Nephron (organoid): Measurements from ENCODE around the gene UBE4A.

Experiments
- H3K27ac Mint-ChIP-seq, 3 experiments: 2 replicates each; pipeline ENCODE4 v1.8.0; 2020; ENCODE audit warnings: mixed read lengths in 3 of 3, mild to moderate bottlenecking in 2 of 3, moderate library complexity in 1 of 3
- H3K27me3 Mint-ChIP-seq: 2 replicates; pipeline ENCODE4 v1.8.0; 2021; ENCODE audit warnings: low read depth, mild to moderate bottlenecking, moderate library complexity, mixed read lengths
- H3K36me3 Mint-ChIP-seq: 2 replicates; pipeline ENCODE4 v1.8.0; 2020; ENCODE audit warnings: low read depth, mixed read lengths
- H3K4me1 Mint-ChIP-seq: 2 replicates; pipeline ENCODE4 v1.8.0; 2020; ENCODE audit warnings: mixed read lengths
- H3K4me3 Mint-ChIP-seq, 3 experiments: 2 replicates each; pipeline ENCODE4 v1.8.0; 2020; ENCODE audit warnings: mild to moderate bottlenecking in 3 of 3, mixed read lengths in 3 of 3, moderate library complexity in 2 of 3
- H3K9me3 Mint-ChIP-seq: 2 replicates; pipeline ENCODE4 v1.8.0; 2020; ENCODE audit warnings: mixed read lengths
- TF ChIP-seq, protein P1 (sequence below), 3 experiments: fragments of 200-600 bp; sonication (generic); IDR thresholded peaks; one replicate each; pipeline ENCODE4 v1.5.0; 2021; ENCODE audit warnings: antibody characterized with exemption in 3 of 3; ENCODE audit not compliant: unreplicated experiment in 3 of 3

UBE4A gene

DNA sequence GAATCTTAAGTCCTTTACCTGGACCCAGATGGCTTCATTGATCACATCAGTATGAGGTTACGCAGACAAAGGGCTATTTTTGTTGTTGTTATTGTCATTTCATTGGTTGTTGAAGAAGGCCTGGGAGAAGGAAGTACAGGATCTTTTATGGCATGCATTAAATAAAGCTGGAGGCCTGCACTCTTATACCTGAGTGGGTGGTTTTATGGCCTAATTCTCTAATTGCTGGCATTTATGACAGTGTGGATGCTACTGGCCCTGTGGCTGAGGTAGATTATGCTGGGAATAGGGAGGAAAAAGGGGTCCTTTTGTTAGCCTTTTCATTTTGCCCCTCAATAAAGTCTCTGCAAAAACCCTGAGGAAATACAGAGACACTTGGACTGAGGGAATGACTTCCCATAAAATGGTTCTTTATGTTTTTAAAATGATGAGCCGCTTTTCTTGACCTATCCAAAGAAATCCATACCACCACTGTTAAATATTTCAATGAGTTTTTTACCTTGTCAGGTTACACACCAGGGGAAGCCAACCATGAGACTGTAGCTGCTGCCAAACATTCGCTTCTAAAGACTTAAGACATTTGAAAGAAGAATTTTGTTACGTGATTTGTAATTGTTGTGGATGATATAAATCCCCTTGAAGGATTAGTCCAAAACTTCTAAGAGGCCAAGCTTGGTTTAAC is 83.6 kb downstream of the UBE4A start:
- Mint-ChIP-seq H3K27me3 (no peaks in the 10 kb centered on the region), H3K4me3 (no peak overlapping the region), H3K36me3 (peaks cover 39% of the 10 kb centered on the region), H3K27ac (no peak overlapping the region), H3K9me3 (no peaks in the 10 kb centered on the region), H3K4me1 (peaks cover 55% of the 10 kb centered on the region)
- TF ChIP-seq, protein P1, sequence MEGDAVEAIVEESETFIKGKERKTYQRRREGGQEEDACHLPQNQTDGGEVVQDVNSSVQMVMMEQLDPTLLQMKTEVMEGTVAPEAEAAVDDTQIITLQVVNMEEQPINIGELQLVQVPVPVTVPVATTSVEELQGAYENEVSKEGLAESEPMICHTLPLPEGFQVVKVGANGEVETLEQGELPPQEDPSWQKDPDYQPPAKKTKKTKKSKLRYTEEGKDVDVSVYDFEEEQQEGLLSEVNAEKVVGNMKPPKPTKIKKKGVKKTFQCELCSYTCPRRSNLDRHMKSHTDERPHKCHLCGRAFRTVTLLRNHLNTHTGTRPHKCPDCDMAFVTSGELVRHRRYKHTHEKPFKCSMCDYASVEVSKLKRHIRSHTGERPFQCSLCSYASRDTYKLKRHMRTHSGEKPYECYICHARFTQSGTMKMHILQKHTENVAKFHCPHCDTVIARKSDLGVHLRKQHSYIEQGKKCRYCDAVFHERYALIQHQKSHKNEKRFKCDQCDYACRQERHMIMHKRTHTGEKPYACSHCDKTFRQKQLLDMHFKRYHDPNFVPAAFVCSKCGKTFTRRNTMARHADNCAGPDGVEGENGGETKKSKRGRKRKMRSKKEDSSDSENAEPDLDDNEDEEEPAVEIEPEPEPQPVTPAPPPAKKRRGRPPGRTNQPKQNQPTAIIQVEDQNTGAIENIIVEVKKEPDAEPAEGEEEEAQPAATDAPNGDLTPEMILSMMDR (IDR thresholded peaks at IDR 0.05; ENCODE audit: unreplicated experiment in 3 of 3) = no peak

DNA sequence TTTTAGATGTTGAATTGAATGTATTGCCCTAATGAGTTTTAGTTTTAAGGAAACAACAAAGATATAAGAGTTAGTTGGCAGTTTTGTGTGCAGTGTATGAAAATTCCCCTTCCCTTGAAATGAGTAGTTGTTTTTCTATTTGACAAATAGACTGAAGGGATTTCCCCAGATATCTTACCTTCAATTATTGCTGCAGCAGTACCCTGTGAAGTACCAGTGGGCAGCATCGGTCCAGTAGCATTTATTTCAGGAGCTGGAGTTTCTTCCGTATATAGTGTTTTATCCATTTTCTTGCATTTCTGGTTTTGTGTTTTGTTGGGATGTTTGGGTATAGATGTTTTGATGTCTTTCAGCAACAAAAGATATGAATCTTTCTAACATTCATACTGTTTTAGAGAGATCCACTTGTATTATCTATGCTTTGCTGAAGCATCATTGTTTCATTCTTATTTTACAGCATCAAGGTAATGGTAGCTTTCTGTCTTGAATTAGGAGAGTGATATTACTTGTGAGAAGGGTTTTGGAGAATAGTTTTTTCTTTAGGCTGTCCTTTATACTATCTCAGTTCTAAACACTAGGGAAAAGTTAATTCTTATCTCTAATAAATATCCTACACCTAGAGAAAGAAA is 84.3 kb downstream of the UBE4A start:
- Mint-ChIP-seq H3K9me3 (no peaks in the 10 kb centered on the region), H3K27ac (no peak overlapping the region), H3K4me3 (no peak overlapping the region), H3K36me3 (peaks cover 39% of the 10 kb centered on the region), H3K4me1 (peaks cover 50% of the 10 kb centered on the region), H3K27me3 (no peaks in the 10 kb centered on the region)
- TF ChIP-seq, protein P1 (IDR thresholded peaks at IDR 0.05; ENCODE audit: unreplicated experiment in 3 of 3) = no peak

DNA sequence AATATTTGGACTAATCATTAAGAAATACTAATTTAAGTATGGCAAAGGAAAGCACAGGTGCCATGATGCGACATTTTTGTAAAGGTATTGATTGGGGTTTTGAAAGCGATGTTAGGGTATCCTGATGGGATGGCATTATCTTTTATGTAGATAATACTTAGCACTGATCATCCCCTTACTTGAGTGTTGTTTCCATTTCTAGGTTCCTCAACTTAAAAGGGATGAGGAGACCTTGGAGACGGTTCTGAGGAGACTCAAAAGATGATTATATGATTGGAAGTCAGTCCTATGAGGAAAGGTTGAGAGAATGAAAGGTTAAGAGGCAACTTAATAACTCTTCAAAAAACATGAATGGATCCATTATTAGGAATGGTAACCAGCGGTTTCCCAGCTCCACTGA is 88.0 kb downstream of the UBE4A start:
- H3K4me1 Mint-ChIP-seq = peaks cover 17% of the 10 kb centered on the region
- H3K27me3 Mint-ChIP-seq = no peaks in the 10 kb centered on the region
- no peak overlapping the region for H3K4me3 Mint-ChIP-seq
- H3K27ac Mint-ChIP-seq = no peak overlapping the region
- H3K36me3 Mint-ChIP-seq = peaks cover 39% of the 10 kb centered on the region
- TF ChIP-seq, protein P1 (IDR thresholded peaks at IDR 0.05; ENCODE audit: unreplicated experiment in 3 of 3) = no peak
- no peaks in the 10 kb centered on the region for H3K9me3 Mint-ChIP-seq

DNA sequence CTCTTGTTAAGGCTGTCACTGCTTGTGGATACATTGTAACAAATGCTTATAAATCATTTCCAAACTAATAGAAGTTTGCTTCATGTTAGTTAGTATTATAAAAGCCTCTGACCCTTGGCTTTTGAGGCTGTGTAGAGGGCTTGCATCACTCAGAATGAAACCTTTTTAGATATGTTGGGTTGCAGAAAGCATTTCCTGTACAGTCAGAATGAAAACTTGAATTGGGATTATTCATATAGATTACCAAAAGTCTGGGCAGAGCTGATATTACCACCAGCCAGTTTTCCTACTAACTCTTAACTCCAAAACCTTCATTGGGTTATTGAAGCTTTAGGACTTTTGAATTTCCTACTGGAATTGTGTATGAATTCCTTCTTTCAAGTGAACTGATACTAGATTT is 88.9 kb downstream of the UBE4A start:
- TF ChIP-seq, protein P1 (IDR thresholded peaks at IDR 0.05; ENCODE audit: unreplicated experiment in 3 of 3) = no peak

More for the DNA sequence above, 88.9 kb downstream of the UBE4A start:
- Mint-ChIP-seq H3K4me1 (peaks cover 9% of the 10 kb centered on the region), H3K4me3 (no peak overlapping the region), H3K27me3 (no peaks in the 10 kb centered on the region), H3K27ac (no peak overlapping the region), H3K9me3 (no peaks in the 10 kb centered on the region), H3K36me3 (peaks cover 45% of the 10 kb centered on the region)
